Left cardiac atrium (tissue), 4 donors: ENCODE results near the gene WDR88. TPM values are rescaled to one million over a fixed set of nuclear protein-coding genes. Genes with fewer than 3 reads are reported as not detected.
A peak's percentile ranks its signal among the peaks of the same experiment; 100 is the strongest.
"Not testable (repeated sequence)": the region's sequence is repeated elsewhere in the genome, so short reads cannot be mapped to it uniquely, and the experiment has no call there.

ENCODE experiments used
- ATAC-seq, 2 donors: fragments of 200-7000 bp; cut with Tn5 transposase; one replicate each; pipeline ENCODE4 v1.9.1; 2020; ENCODE audit warnings: mild to moderate bottlenecking in 2 of 2, moderate library complexity in 2 of 2
- DNase-seq: peaks from one replicate; pipeline ENCODE4 v3.0.0-alpha.2; 2020
- intact Hi-C, 2 donors: fragments of 100-400 bp; cut with DNase I; formaldehyde crosslinking; loops; one replicate each; pipeline versions ENCODE4 v1.14.1 to v1.15.1; 2022 to 2023
- total RNA-seq, 2 donors: library from RNA; stranded (reverse); fragmentation: NEBNext Ultra II Directional; extraction: Animal tissue kit (Norgen Biotek cat#: 25700); gene quantifications; one replicate each; pipeline ENCODE4 v1.2.1, GENCODE V29; 2021
- donor health status: DM: no; HTN: yes; CAD: no.
- donor health status: DM: no; HTN: yes; CAD: no; lungs with severe emphysema.
- donor health status: DM: yes; HTN: yes; CAD: no.
- donor health status: Dilated cardiomyopathy.

Gene WDR88
- total RNA-seq, 2 donors from 2014 or later, result not detected

DNA sequence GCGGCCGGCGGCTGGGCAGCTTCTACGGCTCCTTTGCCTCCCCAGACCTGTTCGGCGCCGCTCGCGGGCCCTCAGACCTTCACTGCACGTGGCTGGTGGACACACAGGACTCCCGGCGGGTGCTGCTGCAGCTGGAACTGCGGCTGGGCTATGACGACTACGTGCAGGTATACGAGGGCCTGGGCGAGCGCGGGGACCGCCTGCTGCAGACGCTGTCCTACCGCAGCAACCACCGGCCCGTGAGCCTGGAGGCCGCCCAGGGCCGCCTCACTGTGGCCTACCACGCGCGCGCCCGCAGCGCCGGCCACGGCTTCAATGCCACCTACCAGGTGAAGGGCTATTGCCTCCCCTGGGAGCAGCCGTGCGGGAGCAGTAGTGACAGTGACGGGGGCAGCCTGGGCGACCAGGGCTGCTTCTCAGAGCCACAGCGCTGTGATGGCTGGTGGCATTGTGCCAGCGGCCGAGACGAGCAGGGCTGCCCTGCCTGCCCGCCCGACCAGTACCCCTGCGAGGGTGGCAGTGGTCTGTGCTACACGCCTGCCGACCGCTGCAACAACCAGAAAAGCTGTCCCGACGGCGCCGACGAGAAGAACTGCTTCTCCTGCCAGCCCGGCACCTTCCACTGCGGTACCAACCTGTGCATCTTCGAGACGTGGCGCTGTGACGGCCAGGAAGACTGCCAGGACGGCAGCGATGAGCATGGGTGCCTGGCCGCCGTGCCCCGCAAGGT is 73.8 kb downstream of the WDR88 start:
- intact Hi-C loops, result no loop called here
- DNase-seq (no peak), ATAC-seq (no peak)

GRCh38 chr19:33206261-33207039 is 74.5 kb downstream of the WDR88 start:
- intact Hi-C loops, result no loop called here
- ATAC-seq, result no peak
- no peak for DNase-seq

- DNase-seq (no peak), ATAC-seq (no peak)
- intact Hi-C loops, result no loop called here
Measured at GRCh38 chr19:33207040-33207620, 75.2 kb downstream of the WDR88 start.

DNA sequence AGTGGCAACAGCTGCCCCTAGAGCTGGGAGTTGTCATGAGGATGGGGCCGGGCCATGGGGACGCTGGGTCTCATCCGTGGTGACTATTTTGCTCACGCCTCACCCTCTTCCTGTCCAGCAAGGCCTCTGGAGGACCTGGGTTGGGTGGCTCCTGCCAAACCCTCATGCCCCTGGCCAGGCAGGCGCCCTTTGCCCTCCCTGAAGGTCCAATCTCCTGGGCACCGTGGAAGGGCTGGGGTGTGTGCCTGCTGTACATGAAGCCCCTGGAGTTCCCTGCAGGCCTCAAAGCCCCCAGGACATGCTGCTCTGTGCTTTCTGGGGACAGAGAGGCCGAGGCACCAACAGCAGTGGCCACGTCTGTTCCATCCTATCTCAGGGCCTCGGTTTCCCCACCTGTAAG is 76.0 kb downstream of the WDR88 start:
- intact Hi-C loops, result no loop called here
- no peak for DNase-seq
- ATAC-seq, result no peak

DNA sequence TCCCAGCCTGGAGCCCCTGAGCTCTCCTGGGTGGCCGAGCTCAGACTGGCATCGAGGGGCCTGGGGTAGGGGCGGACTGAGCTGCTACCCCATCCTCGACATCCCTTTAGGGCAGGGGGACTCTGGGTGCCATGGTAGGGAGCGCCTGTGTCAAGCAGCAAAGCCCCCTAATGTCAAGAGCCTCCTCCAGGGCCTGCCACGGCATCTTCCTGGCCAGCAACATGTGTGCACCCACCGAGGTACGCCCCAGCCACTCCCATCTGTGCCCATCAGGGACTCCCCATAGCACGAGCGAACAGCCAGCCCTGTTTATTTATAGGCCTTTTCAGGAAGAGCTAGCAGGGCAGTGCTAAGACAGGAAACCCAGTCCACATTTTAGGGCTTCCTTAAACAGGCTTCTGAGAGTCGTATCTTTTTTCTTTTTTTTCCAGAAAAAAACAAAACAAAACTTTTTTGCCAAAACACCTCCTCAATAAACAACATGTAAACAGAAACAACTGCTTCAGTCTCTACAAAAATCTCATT is 76.5 kb downstream of the WDR88 start:
- intact Hi-C loops, result no loop called here
- DNase-seq (no peak), ATAC-seq (no peak)

- DNase-seq (peak; percentile 46), ATAC-seq (peak in 1 of 2 donors; percentile 45)
- intact Hi-C loops, result no loop called here
Measured at GRCh38 chr19:33208904-33209849, 77.3 kb downstream of the WDR88 start.

GRCh38 chr19:33209850-33210230 is 77.9 kb downstream of the WDR88 start:
- intact Hi-C loops, DNase-seq, ATAC-seq: not testable (repeated sequence)

GRCh38 chr19:33210266-33210940 is 78.5 kb downstream of the WDR88 start:
- ATAC-seq, result no peak
- intact Hi-C loops, result no loop called here

GRCh38 chr19:33211794-33212435 is 80.0 kb downstream of the WDR88 start:
- intact Hi-C loops, result no loop called here
- peak; percentile 12 for DNase-seq

More at GRCh38 chr19:33210266-33210940, 78.5 kb downstream of the WDR88 start:
- DNase-seq, result peak; percentile 12

GRCh38 chr19:33212436-33213172 is 80.7 kb downstream of the WDR88 start:
- ATAC-seq (no peak), DNase-seq (peak; percentile 15)
- intact Hi-C loops, result no loop called here

More at GRCh38 chr19:33211794-33212435, 80.0 kb downstream of the WDR88 start:
- ATAC-seq, result no peak

DNA sequence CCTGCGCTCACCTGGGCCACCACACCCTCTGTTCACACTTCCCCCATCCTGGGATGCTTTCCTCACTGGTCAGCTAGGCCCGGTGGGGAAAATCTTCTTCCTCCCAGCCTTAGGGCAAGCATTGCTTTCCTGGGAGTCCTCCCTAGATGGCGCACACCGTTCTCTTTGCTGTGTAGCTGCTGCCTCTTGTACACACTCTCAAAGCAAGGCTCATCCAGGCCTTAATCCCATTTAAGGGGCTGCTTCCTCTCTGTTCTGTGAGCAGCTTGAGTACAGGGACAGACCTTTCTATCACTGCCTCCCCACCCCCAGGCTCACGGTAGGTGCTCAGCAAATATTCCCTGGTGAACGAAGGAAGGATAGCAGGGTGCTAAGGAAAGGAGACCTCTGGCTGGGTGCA is 82.7 kb downstream of the WDR88 start:
- DNase-seq (no peak), ATAC-seq (no peak)
- intact Hi-C loops, result no loop called here

DNA sequence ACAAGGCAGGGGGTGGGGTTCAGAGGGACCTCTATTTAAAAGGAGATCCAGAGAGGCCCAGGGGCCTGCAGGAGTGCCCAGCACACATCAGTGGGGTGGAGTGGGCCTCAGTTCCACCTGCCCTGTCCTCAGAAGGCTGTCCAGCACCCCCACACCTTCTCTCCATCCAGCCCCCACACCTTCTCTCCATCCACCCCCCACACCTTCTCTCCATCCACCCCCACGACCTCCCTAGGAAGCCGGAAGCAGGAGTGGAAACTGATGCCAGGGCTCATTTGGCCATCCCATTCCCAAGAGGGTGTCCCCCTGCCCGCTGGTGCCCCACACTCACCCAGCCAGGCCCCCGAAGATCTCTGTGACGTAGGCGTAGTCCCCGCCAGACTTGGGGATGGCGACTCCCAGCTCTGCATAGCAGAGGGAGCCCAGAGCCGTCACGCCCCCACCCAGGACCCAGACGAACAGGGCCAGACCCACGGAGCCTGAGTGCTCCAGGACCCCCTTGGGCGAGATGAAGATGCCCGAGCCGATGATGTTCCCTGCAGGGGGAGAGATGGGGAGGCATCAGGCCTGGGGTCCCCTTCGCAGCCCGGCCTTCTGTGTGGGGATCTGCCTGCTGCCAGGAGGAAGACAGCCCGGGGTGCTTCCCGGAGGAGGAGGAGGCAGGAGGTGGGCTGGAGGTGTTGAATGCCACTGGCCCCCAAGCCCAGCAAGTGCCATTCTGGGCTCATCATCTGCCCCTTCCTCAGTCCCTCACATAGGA is 83.7 kb downstream of the WDR88 start:
- DNase-seq (no peak), ATAC-seq (no peak)
- intact Hi-C loops, result no loop called here

DNA sequence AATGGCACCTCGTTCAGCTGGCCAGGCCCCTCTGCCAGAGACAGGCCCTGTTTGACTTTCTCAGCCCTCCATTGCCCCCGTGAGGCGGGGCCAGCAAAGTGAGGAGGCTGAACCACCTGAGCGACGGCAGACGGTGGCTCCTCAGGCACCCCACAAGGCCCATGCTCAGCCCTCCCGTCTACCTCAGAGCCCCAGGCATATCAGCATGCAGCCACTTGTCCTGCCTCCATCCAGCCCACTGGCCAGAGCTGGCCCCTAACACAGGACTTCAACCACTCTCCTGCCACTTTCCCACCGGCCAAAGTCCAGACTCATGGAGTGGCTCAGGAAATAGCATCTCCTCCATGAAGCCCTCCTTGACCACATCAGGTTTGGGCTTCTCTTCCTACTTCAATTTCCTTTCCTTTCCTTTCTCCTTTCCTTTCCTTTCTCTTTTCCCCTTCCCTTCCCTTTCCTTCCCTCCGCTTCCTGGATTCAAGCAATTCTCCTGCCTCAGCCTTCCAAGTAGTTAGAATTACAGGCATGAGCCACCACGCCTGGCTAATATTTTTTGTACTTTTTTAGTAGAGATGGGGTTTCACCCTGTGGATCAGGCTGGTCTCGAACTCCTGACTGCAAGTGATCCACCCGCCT is 84.4 kb downstream of the WDR88 start:
- intact Hi-C loops, result no loop called here
- ATAC-seq (no peak), DNase-seq (no peak)

DNA sequence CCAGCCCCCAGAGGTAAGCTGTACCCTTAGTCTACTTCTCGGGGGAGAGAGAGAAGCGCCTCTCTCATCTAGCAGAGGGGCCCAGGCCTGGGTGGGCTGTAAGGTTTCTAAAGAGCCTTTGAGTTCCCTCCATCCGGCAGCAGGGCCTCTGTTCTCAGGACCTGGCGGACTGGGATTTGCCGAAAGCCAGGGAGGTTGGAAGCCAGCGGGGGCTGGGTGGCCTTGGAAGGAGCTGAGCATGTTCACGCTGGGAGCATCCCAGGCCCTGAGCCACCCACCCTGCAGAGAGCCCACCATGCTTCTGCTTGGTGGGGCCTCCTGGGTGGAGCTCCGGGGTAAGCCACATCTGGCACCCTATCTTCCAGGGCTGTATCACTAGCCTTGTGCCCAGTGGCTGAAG is 86.0 kb downstream of the WDR88 start:
- no peak for ATAC-seq
- no peak for DNase-seq
- intact Hi-C loops, result no loop called here

- DNase-seq (no peak), ATAC-seq (peak; percentile 14 to 35)
- intact Hi-C loops, result no loop called here
Measured at GRCh38 chr19:33219261-33219815, 87.4 kb downstream of the WDR88 start.

DNA sequence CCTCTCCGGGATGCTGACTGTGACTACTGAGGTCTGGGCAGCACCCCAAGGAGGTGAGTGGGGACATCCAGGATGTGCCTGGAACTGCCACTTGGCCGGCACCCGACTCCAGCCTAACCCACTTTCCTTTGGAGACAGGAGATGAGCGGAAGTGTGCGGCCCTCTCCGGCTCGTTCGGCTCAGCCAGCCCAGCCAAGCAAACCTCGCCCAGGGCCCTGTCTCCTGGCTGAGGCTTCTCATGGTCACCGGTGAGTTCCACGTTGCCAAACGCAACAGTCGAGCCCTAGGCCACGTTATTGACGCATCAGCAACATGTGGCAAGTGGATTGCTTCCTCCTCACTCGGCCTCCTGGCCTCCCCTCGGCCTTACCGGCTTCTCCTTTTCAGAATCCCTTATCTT is 88.2 kb downstream of the WDR88 start:
- ATAC-seq, result no peak
- intact Hi-C loops, result no loop called here
- DNase-seq, result no peak
